ENCODE data around the gene SGCD.

Gene SGCD

GRCh38 chr5:156496291-156496690 is 169.3 kb downstream of the SGCD start:
- Mint-ChIP-seq H3K36me3 (ENCODE audit: low read depth) (no peaks in the 10 kb centered on the region), H3K4me1 (peaks cover 10% of the 10 kb centered on the region)

DNA sequence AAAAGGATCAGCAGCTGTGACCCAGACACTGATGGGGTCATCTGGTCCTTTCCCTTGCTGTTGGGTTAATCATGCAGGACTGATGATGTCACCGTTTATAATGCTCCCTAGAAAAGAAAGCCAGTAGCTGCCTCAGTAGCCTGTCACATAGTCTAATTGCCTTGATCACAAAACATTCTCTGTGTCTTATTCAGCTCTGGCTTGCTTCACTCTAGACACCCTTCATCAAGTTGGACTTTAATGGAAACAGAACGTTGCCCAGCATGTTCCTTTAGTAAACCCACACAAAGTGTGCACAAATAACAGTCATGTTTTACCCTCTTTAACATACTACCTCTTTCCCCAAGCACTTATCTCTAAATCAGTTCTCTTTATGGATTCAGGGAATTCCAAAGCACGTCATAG is 170.8 kb downstream of the SGCD start:
- no peak overlapping the region for H3K4me3 Mint-ChIP-seq
- peaks cover 10% of the 10 kb centered on the region for H3K4me1 Mint-ChIP-seq
- DNase-seq: no peak
- no peaks in the 10 kb centered on the region for H3K9me3 Mint-ChIP-seq
- H3K27me3 Mint-ChIP-seq (ENCODE audit: low read depth, poor library complexity): no peaks in the 10 kb centered on the region
- no peaks in the 10 kb centered on the region for H3K36me3 Mint-ChIP-seq (ENCODE audit: low read depth)
- TF ChIP-seq, protein P1, sequence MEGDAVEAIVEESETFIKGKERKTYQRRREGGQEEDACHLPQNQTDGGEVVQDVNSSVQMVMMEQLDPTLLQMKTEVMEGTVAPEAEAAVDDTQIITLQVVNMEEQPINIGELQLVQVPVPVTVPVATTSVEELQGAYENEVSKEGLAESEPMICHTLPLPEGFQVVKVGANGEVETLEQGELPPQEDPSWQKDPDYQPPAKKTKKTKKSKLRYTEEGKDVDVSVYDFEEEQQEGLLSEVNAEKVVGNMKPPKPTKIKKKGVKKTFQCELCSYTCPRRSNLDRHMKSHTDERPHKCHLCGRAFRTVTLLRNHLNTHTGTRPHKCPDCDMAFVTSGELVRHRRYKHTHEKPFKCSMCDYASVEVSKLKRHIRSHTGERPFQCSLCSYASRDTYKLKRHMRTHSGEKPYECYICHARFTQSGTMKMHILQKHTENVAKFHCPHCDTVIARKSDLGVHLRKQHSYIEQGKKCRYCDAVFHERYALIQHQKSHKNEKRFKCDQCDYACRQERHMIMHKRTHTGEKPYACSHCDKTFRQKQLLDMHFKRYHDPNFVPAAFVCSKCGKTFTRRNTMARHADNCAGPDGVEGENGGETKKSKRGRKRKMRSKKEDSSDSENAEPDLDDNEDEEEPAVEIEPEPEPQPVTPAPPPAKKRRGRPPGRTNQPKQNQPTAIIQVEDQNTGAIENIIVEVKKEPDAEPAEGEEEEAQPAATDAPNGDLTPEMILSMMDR (IDR thresholded peaks at IDR 0.05): no peak
- H3K27ac Mint-ChIP-seq: no peak overlapping the region

More at GRCh38 chr5:156496291-156496690, 169.3 kb downstream of the SGCD start:
- TF ChIP-seq, protein P1 (IDR thresholded peaks at IDR 0.05): no peak
- no peaks in the 10 kb centered on the region for H3K9me3 Mint-ChIP-seq
- H3K27ac Mint-ChIP-seq: no peak overlapping the region
- peaks cover 1% of the 10 kb centered on the region for H3K27me3 Mint-ChIP-seq (ENCODE audit: low read depth, poor library complexity)
- no peak overlapping the region for H3K4me3 Mint-ChIP-seq
- DNase-seq: no peak

- no peak for DNase-seq
- Mint-ChIP-seq H3K4me1 (peaks cover 10% of the 10 kb centered on the region), H3K9me3 (no peaks in the 10 kb centered on the region), H3K4me3 (no peak overlapping the region), H3K36me3 (ENCODE audit: low read depth) (no peaks in the 10 kb centered on the region), H3K27me3 (ENCODE audit: low read depth, poor library complexity) (no peaks in the 10 kb centered on the region), H3K27ac (no peak overlapping the region)
- TF ChIP-seq, protein P1 (IDR thresholded peaks at IDR 0.05): no peak
Measured at GRCh38 chr5:156498226-156498980, 171.4 kb downstream of the SGCD start.

DNA sequence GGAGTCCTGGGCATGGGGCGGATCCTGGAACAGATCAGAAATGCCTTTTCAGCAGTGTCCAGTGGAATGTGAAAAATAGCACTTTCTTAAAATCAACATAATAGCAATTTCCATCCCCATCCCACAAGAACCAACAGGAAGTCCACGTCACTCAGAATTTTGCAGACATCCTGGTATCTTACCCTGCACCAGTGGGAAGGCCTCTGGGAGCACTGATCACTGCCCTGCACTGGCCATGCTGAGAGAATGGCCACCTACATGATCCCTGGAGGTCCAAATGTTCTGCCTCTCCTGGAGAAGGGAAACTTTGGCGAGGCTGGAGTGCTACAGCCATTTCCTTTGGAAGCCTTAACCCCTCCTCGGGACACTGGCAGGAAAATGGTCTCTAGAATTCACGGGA is 173.8 kb downstream of the SGCD start:
- no peaks in the 10 kb centered on the region for H3K36me3 Mint-ChIP-seq (ENCODE audit: low read depth)
- no peak for DNase-seq
- peaks cover 3% of the 10 kb centered on the region for H3K27me3 Mint-ChIP-seq (ENCODE audit: low read depth, poor library complexity)
- H3K4me3 Mint-ChIP-seq: no peak overlapping the region
- TF ChIP-seq, protein P1 (IDR thresholded peaks at IDR 0.05): no peak
- H3K4me1 Mint-ChIP-seq: peaks cover 10% of the 10 kb centered on the region
- H3K27ac Mint-ChIP-seq: no peak overlapping the region
- no peaks in the 10 kb centered on the region for H3K9me3 Mint-ChIP-seq

GRCh38 chr5:156505101-156505500 is 178.1 kb downstream of the SGCD start:
- Mint-ChIP-seq H3K9me3 (no peaks in the 10 kb centered on the region), H3K4me1 (no peaks in the 10 kb centered on the region), H3K36me3 (ENCODE audit: low read depth) (no peaks in the 10 kb centered on the region), H3K27me3 (ENCODE audit: low read depth, poor library complexity) (peaks cover 3% of the 10 kb centered on the region), H3K4me3 (no peak overlapping the region), H3K27ac (no peak overlapping the region)
- TF ChIP-seq, protein P1 (IDR thresholded peaks at IDR 0.05): no peak
- no peak for DNase-seq
